Measurements from ENCODE around the gene ANKRD12.
A peak's percentile ranks its signal among the peaks of the same experiment; 100 is the strongest.

ANKRD12 gene

GRCh38 chr18:9103376-9103873, 33.2 kb upstream of the ANKRD12 start:
- H3K4me3 ChIP-seq (ENCODE audit: low read length): peak overlapping the region; percentile 88
- TF ChIP-seq EZH2phosphoT487 (IDR thresholded peaks at IDR 0.05; ENCODE audit: low read depth) (no peak), CTCF (IDR thresholded peaks at IDR 0.05; ENCODE audit: low read depth, low read length) (peak; percentile 48)
- H3K27me3 ChIP-seq (ENCODE audit: low read depth, low read length): no peaks in the 10 kb centered on the region
- peaks cover 70% of the 10 kb centered on the region for H3K79me2 ChIP-seq (ENCODE audit: low read length)
- peaks cover 22% of the 10 kb centered on the region for H3K4me1 ChIP-seq (ENCODE audit: low read length)
- peak overlapping the region; percentile 85 for H3K4me2 ChIP-seq (ENCODE audit: low read length)
- H3K9me3 ChIP-seq (ENCODE audit: insufficient read depth, low read length): no peaks in the 10 kb centered on the region
- peak overlapping the region; percentile 98 for H3K27ac ChIP-seq (ENCODE audit: low read length)
- H4K20me1 ChIP-seq (ENCODE audit: insufficient read depth, low read length): peaks cover 37% of the 10 kb centered on the region
- peak overlapping the region; percentile 96 for H3K9ac ChIP-seq (ENCODE audit: low read length)
- peaks cover 51% of the 10 kb centered on the region for H3K36me3 ChIP-seq (replicated peaks; ENCODE audit: low read depth, low read length)
- no peak overlapping the region for H2AFZ ChIP-seq (ENCODE audit: low read depth, low read length)

DNA sequence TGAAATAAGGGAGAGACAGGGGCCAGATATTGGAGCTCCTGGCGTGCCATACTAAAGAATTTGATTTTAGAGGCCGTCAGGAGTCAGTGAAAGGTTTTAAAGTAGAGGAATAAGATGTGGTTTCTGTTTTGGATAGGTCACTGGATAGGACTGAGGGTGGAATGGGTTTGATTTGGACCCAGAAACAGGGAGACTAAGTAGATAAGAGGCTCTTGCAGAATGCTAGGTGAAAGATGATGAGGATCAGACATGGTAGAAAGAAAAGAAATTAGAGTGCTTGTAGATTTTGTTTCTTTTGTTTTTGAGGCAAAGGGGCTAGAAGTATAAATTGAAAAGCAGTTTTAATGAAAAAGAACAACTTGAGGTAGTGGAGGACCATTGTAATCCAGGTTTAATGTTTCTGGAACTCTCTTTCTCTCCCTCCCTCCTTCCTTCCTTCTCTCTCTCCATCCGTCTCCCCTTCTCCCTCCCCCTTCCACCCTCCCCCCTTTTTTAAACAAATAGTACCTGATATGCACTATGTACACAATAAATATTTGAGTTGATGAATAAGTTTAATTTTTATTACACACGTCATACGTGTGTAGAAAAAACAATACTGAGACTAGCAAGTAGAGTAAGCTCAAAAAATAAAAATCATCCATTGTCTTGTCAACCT, 32.2 kb upstream of the ANKRD12 start:
- Histone ChIP-seq H3K9ac (ENCODE audit: low read length) (peak overlapping the region; percentile 96), H3K4me2 (ENCODE audit: low read length) (peak overlapping the region; percentile 85), H3K4me1 (ENCODE audit: low read length) (peaks cover 31% of the 10 kb centered on the region), H3K9me3 (ENCODE audit: insufficient read depth, low read length) (no peaks in the 10 kb centered on the region), H3K36me3 (replicated peaks; ENCODE audit: low read depth, low read length) (peaks cover 58% of the 10 kb centered on the region), H3K4me3 (ENCODE audit: low read length) (peak overlapping the region; percentile 88), H3K27ac (ENCODE audit: low read length) (peak overlapping the region; percentile 98), H3K27me3 (ENCODE audit: low read depth, low read length) (no peaks in the 10 kb centered on the region), H3K79me2 (ENCODE audit: low read length) (peaks cover 80% of the 10 kb centered on the region), H2AFZ (ENCODE audit: low read depth, low read length) (no peak overlapping the region), H4K20me1 (ENCODE audit: insufficient read depth, low read length) (peaks cover 45% of the 10 kb centered on the region)
- no peak for TF ChIP-seq CTCF (IDR thresholded peaks at IDR 0.05; ENCODE audit: low read depth, low read length)
- no peak for TF ChIP-seq EZH2phosphoT487 (IDR thresholded peaks at IDR 0.05; ENCODE audit: low read depth)

- Histone ChIP-seq H3K36me3 (replicated peaks; ENCODE audit: low read depth, low read length) (peaks cover 68% of the 10 kb centered on the region), H4K20me1 (ENCODE audit: insufficient read depth, low read length) (peaks cover 55% of the 10 kb centered on the region), H3K27ac (ENCODE audit: low read length) (peak overlapping the region; percentile 98), H3K9me3 (ENCODE audit: insufficient read depth, low read length) (no peaks in the 10 kb centered on the region), H3K4me1 (ENCODE audit: low read length) (peaks cover 41% of the 10 kb centered on the region), H3K9ac (ENCODE audit: low read length) (peak overlapping the region; percentile 96), H3K4me2 (ENCODE audit: low read length) (peak overlapping the region; percentile 85), H3K27me3 (ENCODE audit: low read depth, low read length) (no peaks in the 10 kb centered on the region), H2AFZ (ENCODE audit: low read depth, low read length) (no peak overlapping the region), H3K4me3 (ENCODE audit: low read length) (peak overlapping the region; percentile 88), H3K79me2 (ENCODE audit: low read length) (peaks cover 90% of the 10 kb centered on the region)
- no peak for TF ChIP-seq EZH2phosphoT487 (IDR thresholded peaks at IDR 0.05; ENCODE audit: low read depth)
- no peak for TF ChIP-seq CTCF (IDR thresholded peaks at IDR 0.05; ENCODE audit: low read depth, low read length)
Observed at GRCh38 chr18:9105420-9105819, 31.2 kb upstream of the ANKRD12 start.

GRCh38 chr18:9106094-9106493, 30.5 kb upstream of the ANKRD12 start:
- H3K36me3 ChIP-seq (replicated peaks; ENCODE audit: low read depth, low read length): peaks cover 75% of the 10 kb centered on the region
- H2AFZ ChIP-seq (ENCODE audit: low read depth, low read length): no peak overlapping the region
- H3K4me1 ChIP-seq (ENCODE audit: low read length): peaks cover 48% of the 10 kb centered on the region
- no peaks in the 10 kb centered on the region for H3K27me3 ChIP-seq (ENCODE audit: low read depth, low read length)
- H3K27ac ChIP-seq (ENCODE audit: low read length): peak overlapping the region; percentile 98
- TF ChIP-seq EZH2phosphoT487 (IDR thresholded peaks at IDR 0.05; ENCODE audit: low read depth) (no peak), CTCF (IDR thresholded peaks at IDR 0.05; ENCODE audit: low read depth, low read length) (no peak)
- H3K79me2 ChIP-seq (ENCODE audit: low read length): peaks cover 97% of the 10 kb centered on the region
- peak overlapping the region; percentile 85 for H3K4me2 ChIP-seq (ENCODE audit: low read length)
- peak overlapping the region; percentile 88 for H3K4me3 ChIP-seq (ENCODE audit: low read length)
- H3K9me3 ChIP-seq (ENCODE audit: insufficient read depth, low read length): no peaks in the 10 kb centered on the region
- peaks cover 62% of the 10 kb centered on the region for H4K20me1 ChIP-seq (ENCODE audit: insufficient read depth, low read length)
- H3K9ac ChIP-seq (ENCODE audit: low read length): peak overlapping the region; percentile 96
